Loucy (cell line): Measurements from ENCODE around the gene WDR64.

Experiments used
- EZH2phosphoT487 ChIP-seq: fragments of 200-600 bp; IDR thresholded peaks from 2 replicates; pipeline ENCODE4 v1.6.1; 2018; ENCODE audit warnings: antibody characterized with exemption, mild to moderate bottlenecking, moderate library complexity, borderline replicate concordance
- TF ChIP-seq, protein P1 (sequence below): fragments of 200-600 bp; sonication (generic); conservative IDR thresholded peaks from 2 replicates; pipeline ENCODE4 v1.5.1; 2014; ENCODE audit warnings: mild to moderate bottlenecking, antibody characterized with exemption, low read length

DNA sequence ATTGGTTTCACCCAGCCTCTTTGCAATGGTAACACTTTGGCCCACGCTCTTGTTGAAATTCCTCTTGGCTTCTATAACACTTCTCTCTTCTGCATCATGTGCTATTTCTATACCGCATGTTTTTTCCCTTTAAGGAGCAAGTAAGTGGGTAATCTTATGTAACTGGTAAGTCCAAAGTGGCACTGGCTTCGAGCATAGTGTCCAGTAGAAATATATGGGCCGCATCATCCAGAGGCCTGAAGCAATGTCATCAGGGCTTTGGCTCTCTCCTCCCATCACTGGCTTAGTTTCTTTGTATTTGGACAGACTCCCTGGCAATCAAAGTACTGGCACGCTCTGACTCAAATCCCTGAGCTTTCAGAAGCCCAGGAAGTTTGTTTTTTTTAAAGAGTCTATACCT lies 29.4 kb upstream of the WDR64 start:
- TF ChIP-seq, protein P1, sequence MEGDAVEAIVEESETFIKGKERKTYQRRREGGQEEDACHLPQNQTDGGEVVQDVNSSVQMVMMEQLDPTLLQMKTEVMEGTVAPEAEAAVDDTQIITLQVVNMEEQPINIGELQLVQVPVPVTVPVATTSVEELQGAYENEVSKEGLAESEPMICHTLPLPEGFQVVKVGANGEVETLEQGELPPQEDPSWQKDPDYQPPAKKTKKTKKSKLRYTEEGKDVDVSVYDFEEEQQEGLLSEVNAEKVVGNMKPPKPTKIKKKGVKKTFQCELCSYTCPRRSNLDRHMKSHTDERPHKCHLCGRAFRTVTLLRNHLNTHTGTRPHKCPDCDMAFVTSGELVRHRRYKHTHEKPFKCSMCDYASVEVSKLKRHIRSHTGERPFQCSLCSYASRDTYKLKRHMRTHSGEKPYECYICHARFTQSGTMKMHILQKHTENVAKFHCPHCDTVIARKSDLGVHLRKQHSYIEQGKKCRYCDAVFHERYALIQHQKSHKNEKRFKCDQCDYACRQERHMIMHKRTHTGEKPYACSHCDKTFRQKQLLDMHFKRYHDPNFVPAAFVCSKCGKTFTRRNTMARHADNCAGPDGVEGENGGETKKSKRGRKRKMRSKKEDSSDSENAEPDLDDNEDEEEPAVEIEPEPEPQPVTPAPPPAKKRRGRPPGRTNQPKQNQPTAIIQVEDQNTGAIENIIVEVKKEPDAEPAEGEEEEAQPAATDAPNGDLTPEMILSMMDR, result no peak
- no peak for TF ChIP-seq EZH2phosphoT487
